Kasumi-1 (cell line): ENCODE results near the gene PRDM15.

Experiments
- DNase-seq, 2 experiments: peaks; one replicate each; lab custom pipeline; 2025; lab: John Stamatoyannopoulos, UW

Gene PRDM15

GRCh38 chr21:41823906-41824305 is 55.2 kb downstream of the PRDM15 start:
- DNase-seq, result no peak

- DNase-seq, result no peak
Observed at GRCh38 chr21:41823166-41823565, 56.0 kb downstream of the PRDM15 start.

GRCh38 chr21:41821756-41822431 is 57.2 kb downstream of the PRDM15 start:
- no peak for DNase-seq

GRCh38 chr21:41821081-41821755 is 57.9 kb downstream of the PRDM15 start:
- DNase-seq, result no peak

GRCh38 chr21:41820384-41821080 is 58.6 kb downstream of the PRDM15 start:
- no peak for DNase-seq

GRCh38 chr21:41819856-41820281 is 59.3 kb downstream of the PRDM15 start:
- no peak for DNase-seq

- DNase-seq, result no peak
Observed at GRCh38 chr21:41819236-41819855, 59.8 kb downstream of the PRDM15 start.

- no peak for DNase-seq
Observed at GRCh38 chr21:41817877-41818855, 61.0 kb downstream of the PRDM15 start.

- peak; percentile 44 to 66 for DNase-seq
Observed at GRCh38 chr21:41817228-41817627, 61.9 kb downstream of the PRDM15 start.

- DNase-seq, result peak; percentile 46 to 56
Observed at GRCh38 chr21:41816583-41817165, 62.5 kb downstream of the PRDM15 start.

GRCh38 chr21:41815652-41816582 is 63.2 kb downstream of the PRDM15 start:
- DNase-seq, result no peak

GRCh38 chr21:41813226-41813625 is 65.9 kb downstream of the PRDM15 start:
- no peak for DNase-seq

- no peak for DNase-seq
Observed at GRCh38 chr21:41812679-41813078, 66.5 kb downstream of the PRDM15 start.

GRCh38 chr21:41810597-41810932 is 68.6 kb downstream of the PRDM15 start:
- no peak for DNase-seq

GRCh38 chr21:41809891-41810596 is 69.1 kb downstream of the PRDM15 start:
- DNase-seq, result no peak

GRCh38 chr21:41808846-41809245 is 70.3 kb downstream of the PRDM15 start:
- DNase-seq, result no peak

- DNase-seq, result no peak
Observed at GRCh38 chr21:41808094-41808493, 71.0 kb downstream of the PRDM15 start.

- no peak for DNase-seq
Observed at GRCh38 chr21:41806773-41807172, 72.4 kb downstream of the PRDM15 start.

GRCh38 chr21:41805643-41806042 is 73.5 kb downstream of the PRDM15 start:
- no peak for DNase-seq
